BJ (cell line): Measurements from ENCODE around the gene ACSL4. TPM values are rescaled to one million over a fixed set of nuclear protein-coding genes. Genes with fewer than 3 reads are reported as not detected.

Source experiments
- CTCF ChIA-PET: fragments of 350-600 bp; formaldehyde crosslinking; extraction: SDS; loops from one replicate; lab custom pipeline; 2021; ENCODE audit warnings: antibody characterized with exemption, inconsistent platforms; lab: Yijun Ruan, JAX
- POLR2A ChIA-PET: fragments of 300-600 bp; sonication (Branson Sonifier 250); formaldehyde crosslinking; extraction: SDS; loops from one replicate; lab custom pipeline; 2021; ENCODE audit warnings: antibody characterized with exemption; lab: Charles Lee
- DNase-seq: peaks from one replicate; pipeline ENCODE4 v3.0.0-alpha.2; 2011; ENCODE audit warnings: low read depth
- H3K27me3 ChIP-seq: 2 replicates; pipeline ENCODE4 v1.6.0; 2011; ENCODE audit warnings: low read length; ENCODE audit not compliant: control insufficient read depth, insufficient read depth
- H3K36me3 ChIP-seq: 2 replicates; pipeline ENCODE4 v1.5.1; 2011; ENCODE audit warnings: low read length; ENCODE audit not compliant: control insufficient read depth, insufficient read depth
- H3K4me3 ChIP-seq: 2 replicates; pipeline ENCODE4 v1.5.1; 2011; ENCODE audit warnings: low read depth, mild to moderate bottlenecking, control low read depth, low read length
- CTCF ChIP-seq: IDR thresholded peaks from 2 replicates; pipeline ENCODE4 v1.5.1; 2011; ENCODE audit warnings: low read depth, mild to moderate bottlenecking, control low read depth, inconsistent platforms, low read length, moderate library complexity; ENCODE audit not compliant: insufficient read depth
- polyA plus RNA-seq: library from polyadenylated mRNA; depleted of rRNA; stranded (reverse); fragments of >200 nt; gene quantifications from 2 replicates; pipeline ENCODE4 v1.2.3, GENCODE V29; 2011

Gene ACSL4
- polyA plus RNA-seq, 1 experiment, result 32.5 TPM

- ChIA-PET POLR2A (interaction anchor here (1.2 kb wide), 1 partner anchor 11 kb away, joined by 3 read pairs; the partner anchor contains the start of gene KCNE5), CTCF (interaction anchor here (0.6 to 1.7 kb wide), 8 partner anchors 10 to 258 kb away, joined by 3 to 5 read pairs (median 4); partner anchors contain the start of gene KCNE5)
- DNase-seq, result no peak
- TF ChIP-seq CTCF, result peak; percentile 44; the same call in 1 of the 2 replicates
- H3K27me3 ChIP-seq, result no peaks in the 10 kb centered on the region
- H3K4me3 ChIP-seq, result no peak overlapping the region
- no peaks in the 10 kb centered on the region for H3K36me3 ChIP-seq
Measured at GRCh38 chrX:109635146-109635545, 97.9 kb downstream of the ACSL4 start.

GRCh38 chrX:109632906-109633504 is 100.1 kb downstream of the ACSL4 start:
- ChIA-PET POLR2A (no interaction called here), CTCF (interaction anchor here (0.6 to 1.8 kb wide), 4 partner anchors 11 to 963 kb away, joined by 3 to 5 read pairs (median 4); no protein-coding TSS in a partner anchor)
- TF ChIP-seq CTCF, result peak; percentile 45
- H3K36me3 ChIP-seq, result no peaks in the 10 kb centered on the region
- no peak overlapping the region for H3K4me3 ChIP-seq
- H3K27me3 ChIP-seq, result no peaks in the 10 kb centered on the region
- no peak for DNase-seq

- CTCF ChIA-PET, result no interaction called here
- TF ChIP-seq CTCF, result no peak
- POLR2A ChIA-PET, result no interaction called here
- no peak for DNase-seq
- Histone ChIP-seq H3K4me3 (no peak overlapping the region), H3K36me3 (no peaks in the 10 kb centered on the region), H3K27me3 (no peaks in the 10 kb centered on the region)
Measured at GRCh38 chrX:109629310-109629709, 103.7 kb downstream of the ACSL4 start.

GRCh38 chrX:109626637-109627036 is 106.4 kb downstream of the ACSL4 start:
- Histone ChIP-seq H3K27me3 (no peaks in the 10 kb centered on the region), H3K36me3 (no peaks in the 10 kb centered on the region), H3K4me3 (no peak overlapping the region)
- ChIA-PET POLR2A (no interaction called here), CTCF (no interaction called here)
- no peak for DNase-seq
- TF ChIP-seq CTCF, result no peak

- Histone ChIP-seq H3K36me3 (no peaks in the 10 kb centered on the region), H3K27me3 (no peaks in the 10 kb centered on the region), H3K4me3 (peak within 1 kb of the TSS; percentile 18; the same call in 1 of the 2 replicates)
- DNase-seq, result no peak
- CTCF ChIA-PET, result interaction anchor here (0.8 kb wide), 1 partner anchor 10 kb away, joined by 3 read pairs; no protein-coding TSS in a partner anchor
- POLR2A ChIA-PET, result interaction anchor here (1.2 kb wide), 1 partner anchor 10 kb away, joined by 3 read pairs; no protein-coding TSS in a partner anchor
- TF ChIP-seq CTCF, result no peak
Measured at GRCh38 chrX:109624641-109625616, 108.1 kb downstream of the ACSL4 start, which contains the start of gene KCNE5. Gene KCNE5, minus strand, starts transcription at chrX:109625172. Its CDS starts 152 bp downstream, at chrX:109625020.
